ENCODE results near the gene ASB10. TPM values are rescaled to one million over a fixed set of nuclear protein-coding genes. Genes with fewer than 3 reads are reported as not detected.

Gene ASB10
- total RNA-seq, 1 experiment from 2014 or later, result not detected

GRCh38 chr7:151202836-151203235 lies 15.8 kb upstream of the ASB10 start:
- Histone ChIP-seq H3K9me3 (ENCODE audit: control insufficient read depth, insufficient read depth, low read depth, low read length) (no peaks in the 10 kb centered on the region), H3K4me1 (ENCODE audit: control insufficient read depth, insufficient read depth, low read length) (no peaks in the 10 kb centered on the region), H3K4me3 (ENCODE audit: low read depth in 2 of 2, low read length in 2 of 2) (no peak overlapping the region), H3K36me3 (ENCODE audit: control insufficient read depth, insufficient read depth, low read length) (no peaks in the 10 kb centered on the region), H3K27ac (ENCODE audit: low read length) (no peak overlapping the region), H3K27me3 (ENCODE audit: control insufficient read depth, insufficient read depth, low read length) (0 out of 2 replicates have a peak, but pooled peaks cover 2% of the 10 kb centered on the region)
- ChIA-PET CTCF (no interaction called here), POLR2A (no interaction called here)
- in situ Hi-C loops (cut with HindIII; ENCODE audit: low pct_unique_long_range_greater_than_20kb, low sequenced_read_pairs) (no loop called here), intact Hi-C loops (cut with micrococcal nuclease; ENCODE audit: unreplicated experiment) (no loop called here)
- no peak for ATAC-seq
- no peak for DNase-seq (ENCODE audit: low read depth, low spot score)
- TF ChIP-seq SIN3A (IDR thresholded peaks at IDR 0.05; ENCODE audit: borderline replicate concordance, insufficient read depth, low read depth, low read length), result no peak
- TF ChIP-seq TCF7L2 (IDR thresholded peaks at IDR 0.05; ENCODE audit: low read depth, low read length), result no peak
- no peak for TF ChIP-seq POLR2AphosphoS5 (IDR thresholded peaks at IDR 0.05; ENCODE audit: low read depth, low read length)
- TF ChIP-seq, protein P1, sequence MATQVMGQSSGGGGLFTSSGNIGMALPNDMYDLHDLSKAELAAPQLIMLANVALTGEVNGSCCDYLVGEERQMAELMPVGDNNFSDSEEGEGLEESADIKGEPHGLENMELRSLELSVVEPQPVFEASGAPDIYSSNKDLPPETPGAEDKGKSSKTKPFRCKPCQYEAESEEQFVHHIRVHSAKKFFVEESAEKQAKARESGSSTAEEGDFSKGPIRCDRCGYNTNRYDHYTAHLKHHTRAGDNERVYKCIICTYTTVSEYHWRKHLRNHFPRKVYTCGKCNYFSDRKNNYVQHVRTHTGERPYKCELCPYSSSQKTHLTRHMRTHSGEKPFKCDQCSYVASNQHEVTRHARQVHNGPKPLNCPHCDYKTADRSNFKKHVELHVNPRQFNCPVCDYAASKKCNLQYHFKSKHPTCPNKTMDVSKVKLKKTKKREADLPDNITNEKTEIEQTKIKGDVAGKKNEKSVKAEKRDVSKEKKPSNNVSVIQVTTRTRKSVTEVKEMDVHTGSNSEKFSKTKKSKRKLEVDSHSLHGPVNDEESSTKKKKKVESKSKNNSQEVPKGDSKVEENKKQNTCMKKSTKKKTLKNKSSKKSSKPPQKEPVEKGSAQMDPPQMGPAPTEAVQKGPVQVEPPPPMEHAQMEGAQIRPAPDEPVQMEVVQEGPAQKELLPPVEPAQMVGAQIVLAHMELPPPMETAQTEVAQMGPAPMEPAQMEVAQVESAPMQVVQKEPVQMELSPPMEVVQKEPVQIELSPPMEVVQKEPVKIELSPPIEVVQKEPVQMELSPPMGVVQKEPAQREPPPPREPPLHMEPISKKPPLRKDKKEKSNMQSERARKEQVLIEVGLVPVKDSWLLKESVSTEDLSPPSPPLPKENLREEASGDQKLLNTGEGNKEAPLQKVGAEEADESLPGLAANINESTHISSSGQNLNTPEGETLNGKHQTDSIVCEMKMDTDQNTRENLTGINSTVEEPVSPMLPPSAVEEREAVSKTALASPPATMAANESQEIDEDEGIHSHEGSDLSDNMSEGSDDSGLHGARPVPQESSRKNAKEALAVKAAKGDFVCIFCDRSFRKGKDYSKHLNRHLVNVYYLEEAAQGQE (IDR thresholded peaks at IDR 0.05; ENCODE audit: insufficient read depth in 1 of 2, low read depth in 2 of 2, low read length in 1 of 2), result no peak
- TF ChIP-seq, protein P2, sequence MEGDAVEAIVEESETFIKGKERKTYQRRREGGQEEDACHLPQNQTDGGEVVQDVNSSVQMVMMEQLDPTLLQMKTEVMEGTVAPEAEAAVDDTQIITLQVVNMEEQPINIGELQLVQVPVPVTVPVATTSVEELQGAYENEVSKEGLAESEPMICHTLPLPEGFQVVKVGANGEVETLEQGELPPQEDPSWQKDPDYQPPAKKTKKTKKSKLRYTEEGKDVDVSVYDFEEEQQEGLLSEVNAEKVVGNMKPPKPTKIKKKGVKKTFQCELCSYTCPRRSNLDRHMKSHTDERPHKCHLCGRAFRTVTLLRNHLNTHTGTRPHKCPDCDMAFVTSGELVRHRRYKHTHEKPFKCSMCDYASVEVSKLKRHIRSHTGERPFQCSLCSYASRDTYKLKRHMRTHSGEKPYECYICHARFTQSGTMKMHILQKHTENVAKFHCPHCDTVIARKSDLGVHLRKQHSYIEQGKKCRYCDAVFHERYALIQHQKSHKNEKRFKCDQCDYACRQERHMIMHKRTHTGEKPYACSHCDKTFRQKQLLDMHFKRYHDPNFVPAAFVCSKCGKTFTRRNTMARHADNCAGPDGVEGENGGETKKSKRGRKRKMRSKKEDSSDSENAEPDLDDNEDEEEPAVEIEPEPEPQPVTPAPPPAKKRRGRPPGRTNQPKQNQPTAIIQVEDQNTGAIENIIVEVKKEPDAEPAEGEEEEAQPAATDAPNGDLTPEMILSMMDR (IDR thresholded peaks at IDR 0.05), result no peak
- no TSS peak for BruUV-seq (replicated peaks)

GRCh38 chr7:151201751-151202150 lies 14.7 kb upstream of the ASB10 start:
- intact Hi-C loops (cut with micrococcal nuclease; ENCODE audit: unreplicated experiment), result no loop called here
- no peaks in the 10 kb centered on the region for H3K4me1 ChIP-seq (ENCODE audit: control insufficient read depth, insufficient read depth, low read length)
- H3K27ac ChIP-seq (ENCODE audit: low read length), result no peak overlapping the region
- no TSS peak for BruUV-seq (replicated peaks)
- no peak overlapping the region for H3K4me3 ChIP-seq (ENCODE audit: low read depth in 2 of 2, low read length in 2 of 2)
- ATAC-seq (no peak), DNase-seq (ENCODE audit: low read depth, low spot score) (no peak)
- H3K9me3 ChIP-seq (ENCODE audit: control insufficient read depth, insufficient read depth, low read depth, low read length), result no peaks in the 10 kb centered on the region
- ChIA-PET POLR2A (no interaction called here), CTCF (no interaction called here)
- in situ Hi-C loops (cut with HindIII; ENCODE audit: low pct_unique_long_range_greater_than_20kb, low sequenced_read_pairs), result no loop called here
- no peaks in the 10 kb centered on the region for H3K36me3 ChIP-seq (ENCODE audit: control insufficient read depth, insufficient read depth, low read length)
- 0 out of 2 replicates have a peak, but pooled peaks cover 2% of the 10 kb centered on the region for H3K27me3 ChIP-seq (ENCODE audit: control insufficient read depth, insufficient read depth, low read length)
- TF ChIP-seq TCF7L2 (IDR thresholded peaks at IDR 0.05; ENCODE audit: low read depth, low read length) (no peak), SIN3A (IDR thresholded peaks at IDR 0.05; ENCODE audit: borderline replicate concordance, insufficient read depth, low read depth, low read length) (no peak), POLR2AphosphoS5 (IDR thresholded peaks at IDR 0.05; ENCODE audit: low read depth, low read length) (no peak)
- TF ChIP-seq, protein P2 (IDR thresholded peaks at IDR 0.05), result no peak
- TF ChIP-seq, protein P1 (IDR thresholded peaks at IDR 0.05; ENCODE audit: insufficient read depth in 1 of 2, low read depth in 2 of 2, low read length in 1 of 2), result no peak

All from Panc1 (cell line).